Measurements from ENCODE around the gene RARA.
"Not testable (repeated sequence)": the region's sequence is repeated elsewhere in the genome, so short reads cannot be mapped to it uniquely, and the experiment has no call there.

The RARA gene

GRCh38 chr17:40382251-40382650 is 73.3 kb downstream of the RARA start:
- no peak for DNase-seq

GRCh38 chr17:40386555-40386954 is 77.6 kb downstream of the RARA start:
- DNase-seq: not testable (repeated sequence)

DNA sequence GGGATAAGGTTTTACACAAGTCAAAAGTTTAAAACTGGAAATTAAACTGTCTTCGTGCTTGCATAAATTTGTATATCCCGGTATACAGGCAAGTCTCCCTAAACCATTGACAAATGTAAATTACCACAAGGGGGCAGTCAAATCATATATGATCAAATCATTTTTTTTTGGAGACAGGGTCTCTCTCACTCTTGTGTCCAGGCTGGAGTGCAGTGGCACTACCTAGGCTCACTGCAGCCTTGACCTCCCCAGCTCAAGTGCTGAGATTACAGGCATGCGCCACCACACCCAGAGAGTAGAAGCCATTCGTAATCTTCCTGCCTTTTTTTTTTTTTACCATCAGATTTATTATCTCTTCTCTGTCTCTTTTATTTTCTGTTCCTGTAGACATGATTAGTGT is 90.2 kb downstream of the RARA start:
- DNase-seq: no peak

GRCh38 chr17:40402668-40403067 is 93.7 kb downstream of the RARA start:
- no peak for DNase-seq

GRCh38 chr17:40404003-40404402 is 95.0 kb downstream of the RARA start:
- no peak for DNase-seq

All from left hindlimb (tissue), 1 donor.